ENCODE results near the gene AQR.

DNA sequence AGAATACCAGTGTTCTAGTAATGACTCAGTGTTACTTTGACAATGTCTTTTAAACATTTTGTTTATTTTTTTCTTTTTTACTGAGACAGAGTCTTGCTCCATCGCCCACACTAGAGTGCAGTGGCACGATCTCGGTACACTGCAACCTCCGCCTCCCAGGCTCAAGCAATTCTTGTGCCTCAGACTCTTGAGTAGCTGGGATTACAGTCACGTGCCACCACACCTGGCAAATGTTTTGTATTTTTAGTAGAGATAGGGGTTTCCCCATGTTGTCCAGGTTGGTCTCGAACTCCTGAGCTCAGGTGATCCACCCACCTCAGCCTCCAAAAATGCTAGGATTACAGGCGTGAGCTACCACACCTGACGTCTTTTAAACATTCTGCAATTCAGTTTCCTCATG is 15.7 kb downstream of the AQR start:
- TF ChIP-seq, protein P1, sequence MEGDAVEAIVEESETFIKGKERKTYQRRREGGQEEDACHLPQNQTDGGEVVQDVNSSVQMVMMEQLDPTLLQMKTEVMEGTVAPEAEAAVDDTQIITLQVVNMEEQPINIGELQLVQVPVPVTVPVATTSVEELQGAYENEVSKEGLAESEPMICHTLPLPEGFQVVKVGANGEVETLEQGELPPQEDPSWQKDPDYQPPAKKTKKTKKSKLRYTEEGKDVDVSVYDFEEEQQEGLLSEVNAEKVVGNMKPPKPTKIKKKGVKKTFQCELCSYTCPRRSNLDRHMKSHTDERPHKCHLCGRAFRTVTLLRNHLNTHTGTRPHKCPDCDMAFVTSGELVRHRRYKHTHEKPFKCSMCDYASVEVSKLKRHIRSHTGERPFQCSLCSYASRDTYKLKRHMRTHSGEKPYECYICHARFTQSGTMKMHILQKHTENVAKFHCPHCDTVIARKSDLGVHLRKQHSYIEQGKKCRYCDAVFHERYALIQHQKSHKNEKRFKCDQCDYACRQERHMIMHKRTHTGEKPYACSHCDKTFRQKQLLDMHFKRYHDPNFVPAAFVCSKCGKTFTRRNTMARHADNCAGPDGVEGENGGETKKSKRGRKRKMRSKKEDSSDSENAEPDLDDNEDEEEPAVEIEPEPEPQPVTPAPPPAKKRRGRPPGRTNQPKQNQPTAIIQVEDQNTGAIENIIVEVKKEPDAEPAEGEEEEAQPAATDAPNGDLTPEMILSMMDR (IDR thresholded peaks at IDR 0.05 in 2 of 3, conservative IDR thresholded peaks at IDR 0.05 in 1 of 3; ENCODE audit: borderline replicate concordance in 1 of 3, insufficient read depth in 1 of 3, low read depth in 2 of 3, low read length in 2 of 3) = no peak
- TF ChIP-seq TCF7L2 (IDR thresholded peaks at IDR 0.05; ENCODE audit: borderline replicate concordance, extremely low read depth, insufficient read depth, insufficient read length) (no peak), EZH2 (IDR thresholded peaks at IDR 0.05) (no peak), SRF (IDR thresholded peaks at IDR 0.05; ENCODE audit: low read depth) (no peak), POLR2A (IDR thresholded peaks at IDR 0.05; ENCODE audit: borderline replicate concordance, extremely low read depth, insufficient read depth, insufficient read length) (no peak), JUND (IDR thresholded peaks at IDR 0.05) (no peak), SP1 (IDR thresholded peaks at IDR 0.05; ENCODE audit: low read depth) (no peak), CEBPB (IDR thresholded peaks at IDR 0.05; ENCODE audit: low read depth) (no peak), POLR2AphosphoS5 (IDR thresholded peaks at IDR 0.05; ENCODE audit: low read depth, low read length) (no peak), EZH2phosphoT487 (IDR thresholded peaks at IDR 0.05; ENCODE audit: borderline replicate concordance) (no peak), ZNF274 (IDR thresholded peaks at IDR 0.05; ENCODE audit: low read depth, low read length) (no peak), RAD21 (IDR thresholded peaks at IDR 0.05; ENCODE audit: low read depth) (no peak)
- TF ChIP-seq, protein P2, sequence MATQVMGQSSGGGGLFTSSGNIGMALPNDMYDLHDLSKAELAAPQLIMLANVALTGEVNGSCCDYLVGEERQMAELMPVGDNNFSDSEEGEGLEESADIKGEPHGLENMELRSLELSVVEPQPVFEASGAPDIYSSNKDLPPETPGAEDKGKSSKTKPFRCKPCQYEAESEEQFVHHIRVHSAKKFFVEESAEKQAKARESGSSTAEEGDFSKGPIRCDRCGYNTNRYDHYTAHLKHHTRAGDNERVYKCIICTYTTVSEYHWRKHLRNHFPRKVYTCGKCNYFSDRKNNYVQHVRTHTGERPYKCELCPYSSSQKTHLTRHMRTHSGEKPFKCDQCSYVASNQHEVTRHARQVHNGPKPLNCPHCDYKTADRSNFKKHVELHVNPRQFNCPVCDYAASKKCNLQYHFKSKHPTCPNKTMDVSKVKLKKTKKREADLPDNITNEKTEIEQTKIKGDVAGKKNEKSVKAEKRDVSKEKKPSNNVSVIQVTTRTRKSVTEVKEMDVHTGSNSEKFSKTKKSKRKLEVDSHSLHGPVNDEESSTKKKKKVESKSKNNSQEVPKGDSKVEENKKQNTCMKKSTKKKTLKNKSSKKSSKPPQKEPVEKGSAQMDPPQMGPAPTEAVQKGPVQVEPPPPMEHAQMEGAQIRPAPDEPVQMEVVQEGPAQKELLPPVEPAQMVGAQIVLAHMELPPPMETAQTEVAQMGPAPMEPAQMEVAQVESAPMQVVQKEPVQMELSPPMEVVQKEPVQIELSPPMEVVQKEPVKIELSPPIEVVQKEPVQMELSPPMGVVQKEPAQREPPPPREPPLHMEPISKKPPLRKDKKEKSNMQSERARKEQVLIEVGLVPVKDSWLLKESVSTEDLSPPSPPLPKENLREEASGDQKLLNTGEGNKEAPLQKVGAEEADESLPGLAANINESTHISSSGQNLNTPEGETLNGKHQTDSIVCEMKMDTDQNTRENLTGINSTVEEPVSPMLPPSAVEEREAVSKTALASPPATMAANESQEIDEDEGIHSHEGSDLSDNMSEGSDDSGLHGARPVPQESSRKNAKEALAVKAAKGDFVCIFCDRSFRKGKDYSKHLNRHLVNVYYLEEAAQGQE (IDR thresholded peaks at IDR 0.05; ENCODE audit: low read depth) = no peak
